ENCODE measurements around the gene LDLRAD3. TPM values are rescaled to one million over a fixed set of nuclear protein-coding genes. Genes with fewer than 3 reads are reported as not detected.

Gene LDLRAD3
- total RNA-seq, 1 donor from 2014 or later: 18.2 TPM

DNA sequence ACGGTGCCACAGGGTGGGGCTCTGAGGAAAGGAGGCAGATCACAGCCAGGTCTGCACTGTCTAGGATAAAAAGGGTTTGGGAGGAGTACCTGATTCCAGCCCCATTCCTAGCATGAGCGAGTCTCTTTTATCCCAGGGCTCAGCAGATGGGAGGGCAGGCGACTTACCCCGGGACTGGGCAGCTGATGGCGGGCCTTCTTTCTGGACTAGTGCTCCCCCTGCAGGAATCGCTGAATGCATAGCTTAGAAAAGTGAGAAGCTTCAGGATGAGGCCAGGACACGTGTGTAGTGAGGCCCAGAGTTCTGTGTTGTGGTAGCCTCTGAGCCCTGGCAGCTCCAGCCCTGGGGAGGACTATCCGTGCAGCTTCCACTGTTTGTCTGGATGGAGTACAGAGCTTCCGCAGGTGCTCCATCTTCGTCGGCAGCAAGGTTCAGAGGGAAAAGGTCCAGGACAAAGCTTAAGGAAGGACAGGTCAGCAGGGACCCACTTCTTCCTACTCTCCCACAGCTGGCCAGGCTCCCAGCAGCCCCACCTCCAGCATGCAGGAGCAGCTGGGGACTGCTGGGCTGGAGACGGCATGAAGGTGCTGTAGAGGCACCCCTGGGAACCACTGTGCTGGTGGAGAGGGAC, 315.0 kb downstream of the LDLRAD3 start:
- TF ChIP-seq, protein P1, sequence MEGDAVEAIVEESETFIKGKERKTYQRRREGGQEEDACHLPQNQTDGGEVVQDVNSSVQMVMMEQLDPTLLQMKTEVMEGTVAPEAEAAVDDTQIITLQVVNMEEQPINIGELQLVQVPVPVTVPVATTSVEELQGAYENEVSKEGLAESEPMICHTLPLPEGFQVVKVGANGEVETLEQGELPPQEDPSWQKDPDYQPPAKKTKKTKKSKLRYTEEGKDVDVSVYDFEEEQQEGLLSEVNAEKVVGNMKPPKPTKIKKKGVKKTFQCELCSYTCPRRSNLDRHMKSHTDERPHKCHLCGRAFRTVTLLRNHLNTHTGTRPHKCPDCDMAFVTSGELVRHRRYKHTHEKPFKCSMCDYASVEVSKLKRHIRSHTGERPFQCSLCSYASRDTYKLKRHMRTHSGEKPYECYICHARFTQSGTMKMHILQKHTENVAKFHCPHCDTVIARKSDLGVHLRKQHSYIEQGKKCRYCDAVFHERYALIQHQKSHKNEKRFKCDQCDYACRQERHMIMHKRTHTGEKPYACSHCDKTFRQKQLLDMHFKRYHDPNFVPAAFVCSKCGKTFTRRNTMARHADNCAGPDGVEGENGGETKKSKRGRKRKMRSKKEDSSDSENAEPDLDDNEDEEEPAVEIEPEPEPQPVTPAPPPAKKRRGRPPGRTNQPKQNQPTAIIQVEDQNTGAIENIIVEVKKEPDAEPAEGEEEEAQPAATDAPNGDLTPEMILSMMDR (IDR thresholded peaks at IDR 0.05): peak; percentile 83
- Mint-ChIP-seq H3K4me1 (ENCODE audit: unreplicated experiment) (peaks cover 11% of the 10 kb centered on the region), H3K27ac (ENCODE audit: unreplicated experiment) (no peak overlapping the region), H3K4me3 (ENCODE audit: unreplicated experiment) (no peak overlapping the region), H3K9me3 (ENCODE audit: unreplicated experiment) (no peaks in the 10 kb centered on the region), H3K27me3 (ENCODE audit: unreplicated experiment) (peaks cover 14% of the 10 kb centered on the region), H3K36me3 (ENCODE audit: unreplicated experiment) (no peaks in the 10 kb centered on the region)
- DNase-seq (ENCODE audit: extremely low spot score, unreplicated experiment): peak; percentile 87

DNA sequence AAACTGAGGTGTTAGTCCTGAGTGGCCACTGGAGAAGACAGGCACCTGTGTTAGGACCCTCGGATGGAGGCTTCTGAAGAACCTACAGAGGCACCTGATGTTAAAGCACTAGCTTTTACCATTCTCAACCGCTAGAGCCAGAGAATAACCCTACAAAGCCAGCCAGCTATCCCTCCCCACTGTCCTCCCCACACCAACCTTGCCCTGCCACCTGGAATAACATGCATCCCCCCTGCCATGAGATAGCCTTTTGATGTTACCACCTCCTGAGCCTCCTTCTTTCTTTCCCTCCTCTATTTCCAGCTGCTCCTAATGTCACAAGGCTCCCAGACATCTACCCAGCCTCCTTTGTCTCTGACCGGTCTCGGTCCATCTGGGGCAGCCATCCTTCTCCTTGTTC, 317.2 kb downstream of the LDLRAD3 start:
- TF ChIP-seq, protein P1 (IDR thresholded peaks at IDR 0.05): no peak
- Mint-ChIP-seq H3K4me1 (ENCODE audit: unreplicated experiment) (peaks cover 4% of the 10 kb centered on the region), H3K4me3 (ENCODE audit: unreplicated experiment) (no peak overlapping the region), H3K27me3 (ENCODE audit: unreplicated experiment) (peaks cover 20% of the 10 kb centered on the region), H3K27ac (ENCODE audit: unreplicated experiment) (no peak overlapping the region), H3K36me3 (ENCODE audit: unreplicated experiment) (no peaks in the 10 kb centered on the region), H3K9me3 (ENCODE audit: unreplicated experiment) (no peaks in the 10 kb centered on the region)
- no peak for DNase-seq (ENCODE audit: extremely low spot score, unreplicated experiment)

DNA sequence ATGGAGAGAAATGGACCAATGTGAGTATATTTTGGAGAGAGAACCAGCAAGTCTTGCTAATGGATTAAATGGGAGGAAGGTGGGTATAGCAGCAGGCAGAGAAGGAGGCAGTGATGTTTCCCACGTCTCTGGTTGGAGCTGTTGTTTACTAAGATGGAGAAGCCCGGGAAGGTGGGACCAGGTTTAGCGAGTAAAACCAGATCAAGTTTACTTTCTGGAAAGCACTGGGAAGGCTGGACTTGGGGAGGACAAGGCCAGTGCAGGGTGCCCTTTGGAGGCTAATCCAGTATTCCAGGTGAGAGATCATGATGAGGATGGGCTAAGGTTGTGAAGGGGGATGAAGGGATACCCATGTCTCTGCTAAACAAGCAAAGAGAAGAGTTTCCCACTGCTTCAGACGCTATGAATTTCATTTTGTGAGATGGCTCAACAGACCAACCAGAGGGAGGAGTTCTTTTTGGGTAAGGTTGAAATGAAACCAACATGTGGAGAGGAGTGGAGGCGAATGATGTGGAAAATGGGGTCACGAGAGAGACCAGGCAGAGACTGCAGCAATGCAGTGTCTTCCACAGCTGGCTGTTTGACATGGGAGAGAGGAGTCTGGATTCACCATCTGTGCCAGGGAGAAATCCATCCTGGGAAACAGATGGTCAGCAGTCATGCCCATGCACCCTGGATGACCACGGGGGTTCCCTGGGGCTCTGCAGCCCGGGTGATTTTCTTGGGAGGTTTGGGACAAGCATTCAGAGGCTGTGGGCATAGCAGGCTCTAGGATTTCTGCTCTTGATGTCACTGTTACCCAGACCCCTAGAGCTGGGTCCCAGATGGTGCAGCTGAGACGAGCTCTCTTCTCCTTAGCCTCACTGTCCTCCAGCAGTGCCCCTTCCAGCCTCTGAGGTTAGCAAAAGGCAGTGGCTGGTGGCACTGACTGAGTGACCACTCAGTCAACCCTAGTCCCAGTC, 320.4 kb downstream of the LDLRAD3 start:
- no peaks in the 10 kb centered on the region for H3K9me3 Mint-ChIP-seq (ENCODE audit: unreplicated experiment)
- peaks cover 13% of the 10 kb centered on the region for H3K27me3 Mint-ChIP-seq (ENCODE audit: unreplicated experiment)
- H3K27ac Mint-ChIP-seq (ENCODE audit: unreplicated experiment): no peak overlapping the region
- no peak overlapping the region for H3K4me3 Mint-ChIP-seq (ENCODE audit: unreplicated experiment)
- TF ChIP-seq, protein P1 (IDR thresholded peaks at IDR 0.05): no peak
- peaks cover 1% of the 10 kb centered on the region for H3K4me1 Mint-ChIP-seq (ENCODE audit: unreplicated experiment)
- H3K36me3 Mint-ChIP-seq (ENCODE audit: unreplicated experiment): no peaks in the 10 kb centered on the region
- peak; percentile 75 for DNase-seq (ENCODE audit: extremely low spot score, unreplicated experiment)

DNA sequence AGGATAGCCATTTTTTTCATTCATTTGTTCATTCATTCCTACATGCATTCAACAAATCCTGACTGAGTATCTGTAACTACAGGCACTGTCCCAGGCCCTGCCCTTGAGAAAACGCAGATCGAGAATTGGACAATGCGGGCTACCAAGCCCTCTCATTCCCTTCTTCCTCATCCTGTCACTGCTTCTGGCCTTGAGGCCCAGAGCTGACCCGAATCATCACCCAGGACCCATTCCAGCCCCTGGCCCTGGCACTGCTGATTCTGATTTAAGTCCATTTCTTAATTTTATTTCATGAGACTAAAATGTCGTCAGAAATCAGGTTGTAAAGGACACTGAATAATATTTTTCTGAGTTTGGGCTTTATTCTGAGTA, 321.1 kb downstream of the LDLRAD3 start:
- peak; percentile 56 for DNase-seq (ENCODE audit: extremely low spot score, unreplicated experiment)
- Mint-ChIP-seq H3K36me3 (ENCODE audit: unreplicated experiment) (peaks cover 2% of the 10 kb centered on the region), H3K27me3 (ENCODE audit: unreplicated experiment) (peaks cover 13% of the 10 kb centered on the region), H3K4me3 (ENCODE audit: unreplicated experiment) (no peak overlapping the region), H3K4me1 (ENCODE audit: unreplicated experiment) (peaks cover 1% of the 10 kb centered on the region), H3K27ac (ENCODE audit: unreplicated experiment) (no peak overlapping the region), H3K9me3 (ENCODE audit: unreplicated experiment) (no peaks in the 10 kb centered on the region)
- TF ChIP-seq, protein P1 (IDR thresholded peaks at IDR 0.05): no peak
